A673 (cell line): ENCODE measurements around the gene TTC38. TPM values are rescaled to one million over a fixed set of nuclear protein-coding genes. Genes with fewer than 3 reads are reported as not detected.

Experiments
- BruUV-seq: library from RNA; stranded (reverse); fragments of 400-500 nt; replicated peaks from 2 replicates; lab custom pipeline; 2021; lab: Mats Ljungman, UMichigan
- CTCF ChIA-PET: fragments of 300-600 bp; sonication (Branson Sonifier 250); formaldehyde crosslinking; loops from one replicate; lab custom pipeline; 2022; ENCODE audit warnings: antibody characterized with exemption; lab: Charles Lee
- POLR2A ChIA-PET: fragments of 300-600 bp; sonication (Branson Sonifier 250); formaldehyde crosslinking; loops from one replicate; lab custom pipeline; 2022; ENCODE audit warnings: antibody characterized with exemption; ENCODE audit not compliant: low non-redundant PET; lab: Charles Lee
- DNase-seq: peaks from one replicate; pipeline ENCODE4 v3.0.0-alpha.2; 2015; ENCODE audit warnings: low spot score
- H3K27ac ChIP-seq: fragments of 200-600 bp; sonication (generic); 2 replicates; pipeline ENCODE4 v1.5.1; 2016; ENCODE audit warnings: mixed run types, low read depth, mild to moderate bottlenecking, mixed read lengths, antibody characterized with exemption, low read length; ENCODE audit not compliant: poor library complexity, severe bottlenecking
- H3K27me3 ChIP-seq: fragments of 200-600 bp; sonication (generic); replicated peaks from 2 replicates; pipeline ENCODE4 v1.6.1; 2017; ENCODE audit warnings: mixed run types, low read depth, mild to moderate bottlenecking, mixed read lengths, antibody characterized with exemption, low read length; ENCODE audit not compliant: insufficient read depth, poor library complexity
- H3K36me3 ChIP-seq: fragments of 200-600 bp; sonication (generic); 2 replicates; pipeline ENCODE4 v1.6.1; 2016; ENCODE audit warnings: mixed run types, mild to moderate bottlenecking, mixed read lengths, antibody characterized with exemption, low read length; ENCODE audit not compliant: insufficient read depth, poor library complexity, severe bottlenecking
- H3K4me1 ChIP-seq: fragments of 200-600 bp; sonication (generic); 2 replicates; pipeline ENCODE4 v1.6.1; 2017; ENCODE audit warnings: mixed run types, mild to moderate bottlenecking, mixed read lengths, antibody characterized with exemption, low read length; ENCODE audit not compliant: insufficient read depth, poor library complexity, severe bottlenecking
- H3K4me3 ChIP-seq: fragments of 200-600 bp; sonication (generic); 2 replicates; pipeline ENCODE4 v1.5.1; 2016; ENCODE audit warnings: low read depth, mixed run types, mild to moderate bottlenecking, mixed read lengths, low read length; ENCODE audit not compliant: poor library complexity, severe bottlenecking
- H3K9me3 ChIP-seq: fragments of 200-600 bp; sonication (generic); 2 replicates; pipeline ENCODE4 v1.6.1; 2016; ENCODE audit warnings: mixed run types, low read depth, mild to moderate bottlenecking, mixed read lengths, antibody characterized with exemption, low read length; ENCODE audit not compliant: poor library complexity, severe bottlenecking
- EZH2 ChIP-seq: fragments of 200-600 bp; sonication (generic); IDR thresholded peaks from 2 replicates; pipeline ENCODE4 v1.6.1; 2017; ENCODE audit warnings: borderline replicate concordance, low read depth, mild to moderate bottlenecking, mixed read lengths, antibody characterized with exemption, low read length; ENCODE audit not compliant: poor library complexity, severe bottlenecking
- intact Hi-C: fragments of 100-400 bp; cut with micrococcal nuclease; formaldehyde crosslinking; loops from one replicate; pipeline ENCODE4 v1.10.0; 2022; ENCODE audit not compliant: unreplicated experiment
- total RNA-seq: library from RNA; stranded (reverse); gene quantifications from 2 replicates; pipeline ENCODE4 v1.2.3, GENCODE V29; 2021
- TF ChIP-seq, protein P1 (sequence below): fragments of 300-800, 200-600 bp; sonication (generic); conservative IDR thresholded peaks from 2 replicates; pipeline ENCODE4 v1.5.1; 2017; ENCODE audit warnings: low read depth, mild to moderate bottlenecking, antibody characterized with exemption, low read length, moderate library complexity, mixed read lengths

TTC38 gene
- total RNA-seq, 1 experiment from 2014 or later: 11.4 TPM

- intact Hi-C loops: no loop called here
- Histone ChIP-seq H3K27me3 (no peaks in the 10 kb centered on the region), H3K4me1 (no peaks in the 10 kb centered on the region), H3K9me3 (no peaks in the 10 kb centered on the region), H3K27ac (no peak overlapping the region), H3K4me3 (no peak overlapping the region), H3K36me3 (peaks cover 5% of the 10 kb centered on the region)
- BruUV-seq: no TSS peak
- TF ChIP-seq, protein P1, sequence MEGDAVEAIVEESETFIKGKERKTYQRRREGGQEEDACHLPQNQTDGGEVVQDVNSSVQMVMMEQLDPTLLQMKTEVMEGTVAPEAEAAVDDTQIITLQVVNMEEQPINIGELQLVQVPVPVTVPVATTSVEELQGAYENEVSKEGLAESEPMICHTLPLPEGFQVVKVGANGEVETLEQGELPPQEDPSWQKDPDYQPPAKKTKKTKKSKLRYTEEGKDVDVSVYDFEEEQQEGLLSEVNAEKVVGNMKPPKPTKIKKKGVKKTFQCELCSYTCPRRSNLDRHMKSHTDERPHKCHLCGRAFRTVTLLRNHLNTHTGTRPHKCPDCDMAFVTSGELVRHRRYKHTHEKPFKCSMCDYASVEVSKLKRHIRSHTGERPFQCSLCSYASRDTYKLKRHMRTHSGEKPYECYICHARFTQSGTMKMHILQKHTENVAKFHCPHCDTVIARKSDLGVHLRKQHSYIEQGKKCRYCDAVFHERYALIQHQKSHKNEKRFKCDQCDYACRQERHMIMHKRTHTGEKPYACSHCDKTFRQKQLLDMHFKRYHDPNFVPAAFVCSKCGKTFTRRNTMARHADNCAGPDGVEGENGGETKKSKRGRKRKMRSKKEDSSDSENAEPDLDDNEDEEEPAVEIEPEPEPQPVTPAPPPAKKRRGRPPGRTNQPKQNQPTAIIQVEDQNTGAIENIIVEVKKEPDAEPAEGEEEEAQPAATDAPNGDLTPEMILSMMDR: no peak
- TF ChIP-seq EZH2: no peak
- CTCF ChIA-PET: no interaction called here
- no peak for DNase-seq
- POLR2A ChIA-PET: no interaction called here
Observed at GRCh38 chr22:46286941-46287872, 19.4 kb downstream of the TTC38 start.

DNA sequence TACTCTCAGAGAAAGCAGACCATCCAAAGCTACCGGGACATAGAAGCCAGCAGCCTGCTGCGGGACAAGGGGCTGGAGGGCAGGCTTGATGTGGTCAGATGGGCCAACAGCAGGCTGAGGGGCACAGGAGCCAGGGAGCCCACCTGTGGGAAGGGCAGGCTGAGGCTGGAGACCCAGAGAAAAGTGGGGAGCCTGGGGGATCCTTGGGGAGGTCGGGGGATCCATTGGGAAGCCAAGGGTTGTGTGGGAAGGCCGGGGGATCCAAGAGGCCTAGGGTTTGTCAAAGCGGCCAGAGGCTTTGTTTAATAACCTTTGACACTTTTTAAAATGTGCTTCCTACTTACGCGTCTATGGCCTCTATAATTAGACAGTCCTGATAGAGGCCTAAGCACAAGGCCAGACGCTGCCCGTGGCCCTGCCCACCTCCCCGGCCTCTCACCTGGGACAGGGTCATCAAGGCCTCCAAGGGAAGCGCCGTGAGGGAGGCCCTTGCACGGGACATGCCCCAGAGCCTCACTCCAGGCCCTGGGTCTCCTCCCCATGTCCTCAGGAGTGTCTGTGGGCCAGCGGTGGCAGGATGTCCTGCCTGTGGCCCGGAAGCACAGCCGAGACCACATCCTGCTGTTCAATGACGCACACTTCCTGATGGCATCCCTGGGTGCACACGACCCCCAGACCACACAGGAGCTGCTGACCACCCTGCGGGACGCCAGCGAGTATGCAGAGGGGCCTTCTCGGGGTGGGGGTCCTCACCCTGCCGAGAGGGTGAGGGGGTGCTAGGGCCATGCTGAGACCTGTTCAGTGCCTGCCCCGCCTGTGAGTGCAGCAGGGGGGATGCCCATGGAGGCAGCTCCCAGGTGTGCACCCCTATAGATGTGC lies 20.3 kb downstream of the TTC38 start:
- POLR2A ChIA-PET: no interaction called here
- peaks cover 5% of the 10 kb centered on the region for H3K36me3 ChIP-seq

GRCh38 chr22:46288846-46289243 lies 21.0 kb downstream of the TTC38 start:
- no peaks in the 10 kb centered on the region for H3K27me3 ChIP-seq
- ChIA-PET CTCF (no interaction called here), POLR2A (no interaction called here)
- no peak overlapping the region for H3K27ac ChIP-seq
- TF ChIP-seq EZH2: no peak
- TF ChIP-seq, protein P1: no peak
- H3K4me3 ChIP-seq: no peak overlapping the region
- intact Hi-C loops: no loop called here
- peaks cover 9% of the 10 kb centered on the region for H3K4me1 ChIP-seq
- H3K36me3 ChIP-seq: peaks cover 5% of the 10 kb centered on the region
- H3K9me3 ChIP-seq: no peaks in the 10 kb centered on the region
- no TSS peak for BruUV-seq
- DNase-seq: no peak

More for the DNA sequence above, 20.3 kb downstream of the TTC38 start:
- CTCF ChIA-PET: no interaction called here
- H3K27me3 ChIP-seq: no peaks in the 10 kb centered on the region
- H3K9me3 ChIP-seq: no peaks in the 10 kb centered on the region
- H3K4me3 ChIP-seq: no peak overlapping the region
- no TSS peak for BruUV-seq
- DNase-seq: no peak
- intact Hi-C loops: no loop called here
- H3K27ac ChIP-seq: no peak overlapping the region
- TF ChIP-seq EZH2: no peak
- TF ChIP-seq, protein P1: no peak
- H3K4me1 ChIP-seq: peaks cover 2% of the 10 kb centered on the region
